Liver (tissue), 9 donors: ENCODE data around the gene DIP2C. TPM values are rescaled to one million over a fixed set of nuclear protein-coding genes. Genes with fewer than 3 reads are reported as not detected.

ENCODE experiments used
- DNase-seq: peaks from one replicate; pipeline ENCODE4 v3.0.0-alpha.2; 2017; ENCODE audit warnings: low spot score
- H3K27ac ChIP-seq, 2 donors: one replicate each; pipeline ENCODE4 v1.7.0; 2013; ENCODE audit warnings: inconsistent platforms in 2 of 2, low read length in 2 of 2, control low read depth in 1 of 2, low read depth in 1 of 2, mild to moderate bottlenecking in 1 of 2
- H3K27me3 ChIP-seq, 4 donors: one replicate each; pipeline versions ENCODE4 v1.6.1 to v1.7.0; 2013; ENCODE audit warnings: low read length in 3 of 4, inconsistent platforms in 1 of 4, mild to moderate bottlenecking in 1 of 4, moderate library complexity in 1 of 4; ENCODE audit not compliant: control insufficient read depth in 4 of 4, insufficient read depth in 4 of 4
- H3K36me3 ChIP-seq, 4 donors: one replicate each; pipeline versions ENCODE4 v1.6.1 to v1.7.0; 2013; ENCODE audit warnings: low read length in 3 of 4, mild to moderate bottlenecking in 3 of 4, low read depth in 1 of 4, moderate library complexity in 1 of 4; ENCODE audit not compliant: control insufficient read depth in 4 of 4, insufficient read depth in 3 of 4
- H3K4me1 ChIP-seq, 4 donors: one replicate each; pipeline versions ENCODE4 v1.6.1 to v1.7.0; 2013; ENCODE audit warnings: low read length in 3 of 4, mild to moderate bottlenecking in 3 of 4, moderate library complexity in 1 of 4; ENCODE audit not compliant: control insufficient read depth in 4 of 4, insufficient read depth in 4 of 4
- H3K4me3 ChIP-seq, 3 donors: one replicate each; pipeline versions ENCODE4 v1.6.1 to v1.7.0; 2013; ENCODE audit warnings: low read length in 3 of 3, control low read depth in 1 of 3, low read depth in 1 of 3, mild to moderate bottlenecking in 1 of 3
- H3K9ac ChIP-seq, 2 donors: one replicate each; pipeline ENCODE4 v1.7.0; 2013; ENCODE audit warnings: low read length in 2 of 2, mild to moderate bottlenecking in 2 of 2, moderate library complexity in 2 of 2, control low read depth in 1 of 2, low read depth in 1 of 2
- H3K9me3 ChIP-seq, 4 donors: one replicate each; pipeline versions ENCODE4 v1.6.1 to v1.7.0; 2013; ENCODE audit warnings: low read length in 3 of 4; ENCODE audit not compliant: control insufficient read depth in 4 of 4
- CTCF ChIP-seq: fragments of 150-350 bp; IDR thresholded peaks from 2 replicates; pipeline ENCODE4 v1.5.1; 2017; ENCODE audit warnings: improper control_type of control experiment, low read depth, low read length; ENCODE audit not compliant: missing input control
- FOXA1 ChIP-seq: IDR thresholded peaks from 2 replicates; pipeline ENCODE4 v1.6.1; 2016; ENCODE audit warnings: antibody characterized with exemption
- FOXA2 ChIP-seq: IDR thresholded peaks from 2 replicates; pipeline ENCODE4 v1.6.1; 2016; ENCODE audit warnings: antibody characterized with exemption
- GABPA ChIP-seq, 2 donors: IDR thresholded peaks in 1 of 2; conservative IDR thresholded peaks in 1 of 2; 2 replicates each; pipeline ENCODE4 v1.6.1; 2016; ENCODE audit warnings: antibody characterized with exemption in 2 of 2, mild to moderate bottlenecking in 1 of 2, moderate library complexity in 1 of 2
- HNF4A ChIP-seq, 2 donors: conservative IDR thresholded peaks; 2 replicates each; pipeline ENCODE4 v1.6.1; 2016; ENCODE audit warnings: antibody characterized with exemption in 2 of 2, mild to moderate bottlenecking in 2 of 2
- JUND ChIP-seq, 2 donors: IDR thresholded peaks; 2 replicates each; pipeline ENCODE4 v1.6.1; 2016; ENCODE audit warnings: antibody characterized with exemption in 2 of 2
- MAX ChIP-seq: IDR thresholded peaks from 2 replicates; pipeline ENCODE4 v1.6.1; 2016; ENCODE audit warnings: antibody characterized with exemption
- NR2F2 ChIP-seq: IDR thresholded peaks from 2 replicates; pipeline ENCODE4 v1.6.1; 2016; ENCODE audit warnings: antibody characterized with exemption
- REST ChIP-seq: IDR thresholded peaks from 2 replicates; pipeline ENCODE4 v1.6.1; 2016; ENCODE audit warnings: antibody characterized with exemption, mild to moderate bottlenecking
- SP1 ChIP-seq: IDR thresholded peaks from 2 replicates; pipeline ENCODE4 v1.6.1; 2018; ENCODE audit warnings: antibody characterized with exemption, mild to moderate bottlenecking
- TAF1 ChIP-seq: conservative IDR thresholded peaks from 2 replicates; pipeline ENCODE4 v1.6.1; 2016; ENCODE audit warnings: antibody characterized with exemption, mild to moderate bottlenecking
- YY1 ChIP-seq: IDR thresholded peaks from 2 replicates; pipeline ENCODE4 v1.6.1; 2016; ENCODE audit warnings: antibody characterized with exemption, mild to moderate bottlenecking
- WGBS: extraction: QIAGEN DNeasy Blood & Tissue Kit; methylation state at CpG from one replicate; pipeline ENCODE4 v1.1.7; 2013; 5-methylcytosine and 5-hydroxymethylcytosine counted together
- polyA plus RNA-seq, 2 donors: library from polyadenylated mRNA; stranded (reverse) in 1 of 2; unstranded in 1 of 2; fragments of 200-250 nt in 1 of 2; fragments of >200 nt in 1 of 2; fragmentation: Nextera tagmentation in 1 of 2; extraction: Ambion mirVana in 1 of 2; gene quantifications; one replicate each; pipeline versions ENCODE4 v1.2.1 to v1.2.3, GENCODE V29; 2013 to 2015
- total RNA-seq, 2 donors: library from RNA; depleted of rRNA; stranded (reverse); fragments of >200 nt; gene quantifications; one replicate each; pipeline ENCODE4 v1.2.3, GENCODE V29; 2014
- TF ChIP-seq, protein P1 (sequence below): IDR thresholded peaks from 2 replicates; pipeline ENCODE4 v1.6.1; 2016; ENCODE audit warnings: antibody characterized with exemption
- donor health status: healthy.
- donor health status: healthy.
- donor health status: healthy.
- donor health status: healthy.
- donor health status: healthy.

DIP2C gene
- total and polyA plus RNA-seq, 4 donors: 4.2 to 12.2 (median 5.7) TPM

- no peak for DNase-seq
- Histone ChIP-seq H3K27ac (no peak overlapping the region), H3K9me3 (no peaks in the 10 kb centered on the region), H3K4me1 (peaks cover 2 to 17% (median 13%) of the 10 kb centered on the region in 4 donors), H3K9ac (no peak overlapping the region), H3K27me3 (no peaks in the 10 kb centered on the region), H3K36me3 (no peaks in the 10 kb centered on the region), H3K4me3 (no peak overlapping the region)
- 95% methylated on average over 18 of the region's 18 CpGs for WGBS
- TF ChIP-seq NR2F2 (no peak), HNF4A (conservative IDR thresholded peaks at IDR 0.05) (no peak), REST (no peak), CTCF (no peak), FOXA2 (no peak), FOXA1 (no peak), SP1 (no peak), MAX (no peak), JUND (IDR thresholded peaks at IDR 0.05) (no peak), GABPA (IDR thresholded peaks at IDR 0.05 in 1 of 2, conservative IDR thresholded peaks at IDR 0.05 in 1 of 2) (no peak)
- TF ChIP-seq, protein P1, sequence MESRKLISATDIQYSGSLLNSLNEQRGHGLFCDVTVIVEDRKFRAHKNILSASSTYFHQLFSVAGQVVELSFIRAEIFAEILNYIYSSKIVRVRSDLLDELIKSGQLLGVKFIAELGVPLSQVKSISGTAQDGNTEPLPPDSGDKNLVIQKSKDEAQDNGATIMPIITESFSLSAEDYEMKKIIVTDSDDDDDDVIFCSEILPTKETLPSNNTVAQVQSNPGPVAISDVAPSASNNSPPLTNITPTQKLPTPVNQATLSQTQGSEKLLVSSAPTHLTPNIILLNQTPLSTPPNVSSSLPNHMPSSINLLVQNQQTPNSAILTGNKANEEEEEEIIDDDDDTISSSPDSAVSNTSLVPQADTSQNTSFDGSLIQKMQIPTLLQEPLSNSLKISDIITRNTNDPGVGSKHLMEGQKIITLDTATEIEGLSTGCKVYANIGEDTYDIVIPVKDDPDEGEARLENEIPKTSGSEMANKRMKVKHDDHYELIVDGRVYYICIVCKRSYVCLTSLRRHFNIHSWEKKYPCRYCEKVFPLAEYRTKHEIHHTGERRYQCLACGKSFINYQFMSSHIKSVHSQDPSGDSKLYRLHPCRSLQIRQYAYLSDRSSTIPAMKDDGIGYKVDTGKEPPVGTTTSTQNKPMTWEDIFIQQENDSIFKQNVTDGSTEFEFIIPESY: no peak
Observed at GRCh38 chr10:602391-603005, 87.0 kb downstream of the DIP2C start.

GRCh38 chr10:601660-601963 is 87.9 kb downstream of the DIP2C start:
- H3K4me1 ChIP-seq: peaks cover 2 to 17% (median 13%) of the 10 kb centered on the region in 4 donors
- H3K9me3 ChIP-seq: no peaks in the 10 kb centered on the region
- H3K36me3 ChIP-seq: no peaks in the 10 kb centered on the region
- whole genome bisulfite sequencing: 79% methylated on average over 12 of the region's 12 CpGs
- TF ChIP-seq, protein P1: no peak
- TF ChIP-seq FOXA1 (no peak), NR2F2 (no peak), YY1 (no peak), TAF1 (no peak), GABPA (IDR thresholded peaks at IDR 0.05 in 1 of 2, conservative IDR thresholded peaks at IDR 0.05 in 1 of 2) (no peak)
- H3K4me3 ChIP-seq: no peak overlapping the region
- H3K9ac ChIP-seq: no peak overlapping the region
- DNase-seq: no peak
- H3K27ac ChIP-seq: no peak overlapping the region
- H3K27me3 ChIP-seq: no peaks in the 10 kb centered on the region
